ENCODE results near the gene RREB1.
"Not testable (repeated sequence)": the region's sequence is repeated elsewhere in the genome, so short reads cannot be mapped to it uniquely, and the experiment has no call there.

The RREB1 gene

GRCh38 chr6:7155871-7156579 is 48.3 kb downstream of the RREB1 start:
- DNase-seq (ENCODE audit: low spot score) = no peak
- no peak for TF ChIP-seq CTCF (conservative IDR thresholded peaks at IDR 0.05; ENCODE audit: low read depth)
- ChIA-PET CTCF (interaction anchor here (0.6 kb wide), 1 partner anchor 46 kb away, joined by 3 read pairs; no protein-coding TSS in a partner anchor), POLR2A (ENCODE audit: low non-redundant PET) (no interaction called here)
- H3K27ac ChIP-seq = peak overlapping the region; percentile 72; the same call in 1 of the 2 replicates

- TF ChIP-seq CTCF (conservative IDR thresholded peaks at IDR 0.05; ENCODE audit: low read depth) = no peak
- ChIA-PET CTCF (no interaction called here), POLR2A (ENCODE audit: low non-redundant PET) (no interaction called here)
- peak; percentile 74 for DNase-seq (ENCODE audit: low spot score)
- peak overlapping the region; percentile 72 for H3K27ac ChIP-seq
Measured at GRCh38 chr6:7156643-7157278, 49.0 kb downstream of the RREB1 start.

DNA sequence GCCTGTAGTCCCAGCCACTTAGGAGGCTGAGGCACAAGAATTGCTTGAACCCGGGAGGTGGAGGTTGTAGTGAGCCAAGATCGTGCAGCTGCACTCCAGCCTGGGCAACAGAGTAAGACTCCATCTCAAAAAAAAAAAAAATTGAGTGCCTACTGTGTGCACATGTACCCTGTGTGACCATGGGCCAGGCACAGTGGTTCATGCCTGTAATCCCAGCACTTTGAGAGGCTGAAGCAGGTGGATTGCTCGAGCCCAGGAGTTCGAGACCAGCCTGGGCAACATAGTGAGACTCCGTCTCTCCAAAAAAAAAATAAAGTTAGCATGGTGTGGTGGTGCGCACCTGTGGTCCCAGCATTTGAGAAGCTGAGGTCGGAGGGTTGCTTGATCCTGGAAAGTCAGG is 49.5 kb downstream of the RREB1 start:
- DNase-seq (ENCODE audit: low spot score); POLR2A ChIA-PET (ENCODE audit: low non-redundant PET); CTCF ChIA-PET: not testable (repeated sequence)
- peak overlapping the region; percentile 72 for H3K27ac ChIP-seq

DNA sequence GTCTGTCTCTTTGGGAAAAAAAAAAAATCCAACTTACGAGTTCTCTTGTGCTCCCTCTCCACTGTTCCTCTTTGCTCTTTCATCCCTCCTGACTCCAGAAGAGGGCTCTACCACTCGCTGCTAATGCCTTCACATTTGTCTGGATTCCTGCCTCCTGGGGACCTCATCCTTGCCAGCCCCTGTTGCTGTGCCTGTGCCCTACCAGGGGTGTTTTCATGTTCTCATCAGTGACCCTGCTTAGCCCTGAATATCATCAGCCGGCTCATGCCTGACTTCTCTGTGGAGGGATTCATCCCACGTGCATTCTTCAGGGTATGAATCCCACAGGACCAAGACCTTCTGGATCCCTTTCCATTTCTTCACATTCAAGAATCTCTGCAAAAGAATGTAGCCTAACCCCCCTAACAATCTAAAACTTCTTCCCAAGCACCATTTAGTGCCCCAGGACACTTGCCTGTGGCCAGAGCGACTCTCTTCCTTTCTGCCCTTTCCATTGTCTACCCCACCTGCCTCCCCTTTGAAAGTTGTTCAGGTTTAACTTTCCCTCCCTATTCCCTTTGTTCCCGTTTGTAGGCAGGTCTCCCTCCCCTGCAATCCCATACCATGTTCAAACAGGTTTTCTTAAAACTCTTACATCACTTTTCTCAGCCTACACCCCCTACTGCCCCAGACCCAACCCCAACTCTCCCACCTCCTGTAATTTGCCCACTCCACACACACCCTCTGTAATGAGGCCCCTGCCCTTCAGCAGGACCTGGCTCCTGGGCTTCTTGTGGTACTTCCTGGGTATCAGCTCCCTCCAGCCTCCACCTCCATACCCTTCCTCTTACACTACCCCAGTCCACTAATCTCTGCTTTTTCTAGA is 50.2 kb downstream of the RREB1 start:
- ChIA-PET CTCF (no interaction called here), POLR2A (ENCODE audit: low non-redundant PET) (no interaction called here)
- DNase-seq (ENCODE audit: low spot score) = no peak
- H3K27ac ChIP-seq = peak overlapping the region; percentile 72
- no peak for TF ChIP-seq CTCF (conservative IDR thresholded peaks at IDR 0.05; ENCODE audit: low read depth)

DNA sequence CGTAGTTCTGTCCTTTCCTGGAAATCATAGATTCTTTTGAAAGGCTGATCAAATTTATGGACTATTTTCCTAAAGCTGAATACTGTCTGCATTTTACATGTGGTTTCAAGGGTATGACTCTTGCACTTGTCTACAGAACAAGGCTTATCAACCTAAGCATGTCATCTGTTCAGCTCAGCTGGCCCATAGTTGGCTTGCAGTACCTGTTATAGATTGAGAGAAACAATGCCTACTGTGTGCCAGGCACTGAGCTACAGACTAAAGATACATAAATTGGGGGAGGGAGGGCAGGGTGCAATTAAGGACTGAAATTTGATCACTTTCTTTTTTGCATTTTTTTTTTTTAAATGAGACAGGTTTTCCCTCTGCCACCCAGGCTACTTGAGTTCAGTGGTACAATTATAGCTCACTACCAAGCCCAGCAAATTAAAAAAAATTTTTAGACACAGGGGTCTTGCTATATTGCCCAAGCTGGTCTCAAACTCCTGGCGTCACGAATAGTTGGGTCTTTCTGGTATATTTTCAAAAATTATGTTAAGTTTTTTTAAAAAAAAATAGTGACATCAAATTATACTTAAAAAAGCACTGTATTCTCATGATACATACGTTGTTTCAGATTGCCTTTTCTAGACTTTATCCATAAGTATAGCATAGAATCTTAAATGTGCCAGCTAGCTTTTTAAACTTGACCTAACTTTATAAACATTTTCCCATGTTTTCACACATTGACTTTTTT is 52.2 kb downstream of the RREB1 start:
- no peak for DNase-seq (ENCODE audit: low spot score)
- H3K27ac ChIP-seq = 0 out of 2 replicates have a peak overlapping the region, but pooled peaks have one; percentile 38
- ChIA-PET POLR2A (ENCODE audit: low non-redundant PET) (no interaction called here), CTCF (interaction anchor here (0.6 to 0.9 kb wide), 3 partner anchors 40 to 317 kb away, joined by 3 read pairs; no protein-coding TSS in a partner anchor)
- no peak for TF ChIP-seq CTCF (conservative IDR thresholded peaks at IDR 0.05; ENCODE audit: low read depth)

DNA sequence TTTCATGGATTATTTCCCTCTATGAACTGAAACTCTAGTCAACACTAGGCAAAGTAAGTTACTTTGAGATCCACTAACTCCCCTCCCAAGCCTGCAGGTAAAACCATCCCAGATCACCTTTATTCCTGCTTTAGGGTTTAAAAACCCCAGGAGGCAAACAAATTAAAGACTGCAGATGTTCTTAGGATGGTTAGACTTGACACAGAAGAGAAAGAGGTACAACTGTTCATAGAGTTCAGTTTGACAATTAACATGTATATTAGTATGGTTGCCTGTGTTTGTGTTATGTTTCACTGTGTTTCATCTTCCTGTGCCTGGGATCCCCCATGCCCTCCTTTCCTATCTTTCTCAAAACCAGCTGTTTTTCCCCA is 53.5 kb downstream of the RREB1 start:
- no peak for TF ChIP-seq CTCF (conservative IDR thresholded peaks at IDR 0.05; ENCODE audit: low read depth)
- peak overlapping the region; percentile 38; the same call in 1 of the 2 replicates for H3K27ac ChIP-seq
- no peak for DNase-seq (ENCODE audit: low spot score)
- POLR2A ChIA-PET (ENCODE audit: low non-redundant PET) = no interaction called here
- CTCF ChIA-PET = no interaction called here
